HG03139 (cell line): ENCODE measurements around the gene NFYC.

ENCODE experiments used
- ATAC-seq: cut with Tn5 transposase; IDR thresholded peaks from one replicate; pipeline ENCODE4 v1.9.1; 2021; ENCODE audit not compliant: unreplicated experiment

The NFYC gene

DNA sequence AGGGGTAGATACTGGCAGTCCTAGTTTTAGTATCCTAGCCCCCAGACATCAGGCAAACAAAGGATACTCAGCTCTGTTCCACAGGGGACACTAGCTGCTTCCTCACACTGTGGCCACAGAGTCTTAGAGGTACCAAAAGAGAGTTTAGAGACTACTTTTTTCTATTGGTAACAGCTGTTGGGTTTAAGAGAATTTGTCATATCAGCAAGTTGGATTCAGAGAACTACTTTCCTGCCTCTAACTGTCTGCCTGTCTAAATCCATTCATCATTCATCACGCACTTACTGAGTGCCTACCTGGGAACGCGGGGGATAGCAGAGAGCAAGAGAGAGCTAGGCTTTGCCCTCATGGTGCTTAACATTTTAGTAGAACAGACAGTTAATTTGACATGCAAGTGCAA, 65.0 kb downstream of the NFYC start:
- ATAC-seq: no peak

DNA sequence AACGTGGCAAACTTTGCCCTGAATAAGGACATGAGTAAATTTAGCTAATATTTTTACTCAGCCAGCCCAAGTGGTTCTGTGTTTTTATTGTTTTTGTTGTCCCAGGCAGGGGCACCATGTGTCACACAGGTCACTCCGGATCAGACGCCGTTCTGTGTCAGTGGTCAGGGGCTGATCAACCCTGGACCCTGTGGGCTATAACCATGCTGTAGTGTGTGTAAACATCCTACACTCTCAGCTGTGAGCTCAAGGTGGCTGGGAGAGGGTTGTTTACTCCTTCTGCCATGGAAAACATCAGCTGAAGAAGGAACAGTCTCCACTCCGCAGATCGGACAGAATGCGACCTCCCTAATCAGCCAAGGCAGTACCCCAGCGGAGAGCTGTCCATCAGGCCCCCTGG, 65.6 kb downstream of the NFYC start:
- ATAC-seq: no peak

DNA sequence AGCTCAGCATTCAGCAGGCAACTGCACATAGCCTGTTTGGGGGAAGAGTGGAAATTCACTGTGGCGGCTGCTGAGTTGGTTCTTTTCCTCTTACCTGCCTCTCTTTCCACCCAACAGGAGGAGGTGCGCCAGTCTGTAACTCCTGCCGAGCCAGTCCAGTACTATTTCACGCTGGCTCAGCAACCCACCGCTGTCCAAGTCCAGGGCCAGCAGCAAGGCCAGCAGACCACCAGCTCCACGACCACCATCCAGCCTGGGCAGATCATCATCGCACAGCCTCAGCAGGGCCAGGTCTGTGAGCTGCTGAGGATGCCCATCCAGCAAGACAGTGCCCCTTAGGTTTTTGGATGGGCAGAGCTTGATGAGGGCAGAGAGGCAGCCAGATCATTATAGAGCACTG, 66.5 kb downstream of the NFYC start:
- ATAC-seq: no peak

DNA sequence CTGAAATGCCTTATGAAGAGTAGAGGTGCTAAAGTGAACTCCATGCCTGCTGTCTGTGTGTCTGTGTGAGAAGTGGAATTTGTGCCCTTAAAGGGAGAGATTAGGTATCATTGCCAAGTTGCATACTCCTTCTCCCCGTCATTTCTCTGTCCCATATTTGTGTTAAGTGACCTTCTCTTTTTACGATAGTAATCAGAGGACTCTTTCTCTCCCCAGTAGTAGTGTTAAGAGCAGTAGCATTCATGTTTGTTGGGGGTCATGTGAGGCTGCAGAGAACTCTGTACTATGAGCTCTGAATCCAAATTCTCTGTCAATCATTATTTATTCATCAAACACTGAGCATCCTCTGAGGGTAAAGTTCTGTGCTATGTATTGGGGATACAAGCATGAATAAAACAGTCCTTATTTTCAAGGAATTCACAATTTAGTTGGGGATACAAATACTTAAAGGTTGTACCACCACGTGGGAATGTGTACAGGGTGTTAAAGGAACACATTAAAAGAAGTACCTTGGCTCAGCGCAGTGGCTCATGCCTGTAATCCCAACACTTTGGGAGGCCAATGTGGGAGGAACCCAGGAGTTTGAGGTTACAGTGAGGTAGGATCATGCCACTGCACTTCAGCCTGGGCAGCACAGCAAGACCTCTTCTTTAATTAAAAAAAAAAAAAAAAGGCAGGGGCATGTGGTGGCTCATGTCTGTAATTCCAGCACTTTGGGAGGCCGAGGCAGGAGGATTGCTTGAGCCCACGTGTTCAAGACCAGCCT, 67.3 kb downstream of the NFYC start:
- ATAC-seq: no peak

DNA sequence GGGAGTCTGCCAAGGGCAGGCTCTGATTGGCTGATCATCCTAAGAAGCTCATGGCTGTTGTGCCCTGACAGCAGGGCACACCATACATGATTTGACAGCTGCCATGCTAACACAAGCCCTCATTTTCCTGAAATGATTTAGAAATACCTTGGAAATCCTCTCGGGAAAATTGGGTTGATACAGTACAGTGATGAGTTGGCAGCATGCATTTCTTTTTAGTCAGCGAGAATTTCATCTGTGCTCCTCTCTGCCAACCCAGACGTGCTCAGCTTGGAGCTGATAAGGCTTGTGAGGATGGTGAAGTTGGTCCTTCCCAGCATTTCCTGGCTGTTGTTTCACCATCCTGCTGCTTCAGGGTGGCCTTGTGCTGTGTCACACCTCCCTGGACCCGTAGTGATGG, 69.5 kb downstream of the NFYC start:
- no peak for ATAC-seq

- no peak for ATAC-seq
Measured at GRCh38 chr1:40762144-40762923, 70.8 kb downstream of the NFYC start.

- no peak for ATAC-seq
Measured at GRCh38 chr1:40763742-40764532, 72.4 kb downstream of the NFYC start.

DNA sequence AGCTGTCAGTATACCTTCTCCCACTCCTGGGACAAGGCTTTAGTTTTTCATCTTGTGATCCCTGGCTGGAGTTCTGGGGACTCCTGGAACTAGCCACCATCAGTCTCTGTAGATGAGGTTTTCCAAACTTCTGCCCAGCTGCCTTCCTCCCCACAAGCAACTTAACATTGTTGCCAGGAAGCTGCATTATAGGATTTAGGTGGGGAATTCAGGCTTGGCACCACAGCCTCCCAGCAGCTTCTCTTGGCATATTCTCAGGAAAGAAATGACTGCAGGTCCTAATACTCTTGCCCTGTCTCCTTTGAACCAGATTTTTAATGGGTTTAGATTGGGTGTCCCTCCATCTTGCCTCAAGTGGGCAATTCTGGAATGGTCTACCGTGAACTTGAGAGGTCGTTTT, 73.5 kb downstream of the NFYC start:
- ATAC-seq: no peak

DNA sequence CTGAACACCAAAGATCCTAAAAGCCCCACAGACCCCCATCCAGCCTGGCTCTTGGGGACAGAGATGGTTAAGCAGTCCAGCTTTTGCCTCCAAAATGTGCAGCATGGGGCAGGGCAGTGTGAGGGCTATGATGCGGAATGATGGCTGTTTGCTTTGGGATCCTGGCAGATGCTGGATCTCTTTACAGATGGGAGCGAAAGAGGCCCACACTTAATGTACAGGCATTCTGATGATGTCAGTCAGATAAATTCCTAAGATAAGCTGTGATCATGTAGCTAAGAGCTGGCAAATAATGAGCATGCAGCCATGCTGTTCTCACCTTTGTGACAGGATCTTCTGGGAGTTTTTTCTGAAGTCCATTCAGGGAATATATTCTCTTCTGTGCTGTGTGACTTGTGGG, 74.5 kb downstream of the NFYC start:
- no peak for ATAC-seq

- ATAC-seq: no peak
Measured at GRCh38 chr1:40766560-40766959, 75.1 kb downstream of the NFYC start.

DNA sequence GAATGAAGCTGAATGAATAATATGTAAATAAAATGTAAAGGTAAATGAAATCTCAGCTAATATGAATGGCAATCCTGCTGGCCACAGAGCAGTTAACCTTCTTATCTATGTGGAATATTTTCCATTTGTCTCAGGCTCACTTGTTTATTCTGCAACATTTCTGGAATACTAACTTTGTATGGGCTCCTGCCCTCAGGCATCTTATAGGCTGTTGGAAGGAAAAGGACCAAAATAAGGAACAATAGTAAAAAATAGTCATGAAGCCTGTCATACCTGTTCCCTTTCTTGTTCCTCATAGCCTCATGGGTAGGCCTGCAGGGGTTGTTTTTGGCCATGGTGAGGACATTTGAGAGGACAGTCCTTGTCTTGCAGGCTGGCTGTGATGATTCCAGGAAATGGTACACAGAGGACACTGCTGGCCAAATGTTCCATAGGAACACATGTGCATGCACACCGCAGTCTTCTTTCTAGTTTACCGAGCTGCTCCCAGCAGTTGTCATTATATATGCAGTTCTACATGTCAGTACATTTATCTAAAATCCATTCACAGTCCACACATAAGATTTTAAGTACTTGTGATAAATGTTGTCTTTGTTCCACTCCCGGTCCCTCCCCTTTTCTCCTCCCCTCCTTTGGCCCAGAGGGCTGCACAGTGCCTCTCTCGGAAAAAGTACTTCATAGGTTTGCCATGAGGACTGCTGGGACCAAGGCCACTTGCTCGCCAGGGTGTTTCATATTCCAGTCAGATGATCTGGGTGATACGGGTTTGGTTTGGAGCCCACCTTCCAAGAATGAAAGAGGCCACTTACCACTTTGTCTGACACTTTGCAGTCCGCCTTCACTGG, 76.9 kb downstream of the NFYC start:
- ATAC-seq: no peak

DNA sequence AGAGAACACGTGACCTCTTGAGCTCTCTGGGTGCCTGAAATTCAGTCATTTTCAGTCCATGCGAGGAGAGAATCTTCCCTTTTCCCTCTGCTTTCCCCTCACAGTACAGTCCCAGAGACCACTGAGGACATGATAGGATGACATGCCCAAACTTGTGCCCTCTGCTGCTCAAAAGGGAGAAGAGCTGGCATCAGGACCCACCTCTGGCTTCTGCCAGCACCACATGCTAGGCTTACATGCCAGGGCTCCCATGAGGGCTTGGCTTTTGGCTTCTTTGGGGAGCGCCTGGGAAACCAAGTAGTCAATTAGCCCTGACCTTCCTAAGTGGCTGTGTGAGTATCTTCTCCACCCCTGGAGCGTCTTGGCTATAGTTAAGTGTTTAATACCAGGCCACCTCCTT, 78.3 kb downstream of the NFYC start:
- ATAC-seq: no peak

GRCh38 chr1:40770296-40771070, 79.0 kb downstream of the NFYC start:
- ATAC-seq: no peak

DNA sequence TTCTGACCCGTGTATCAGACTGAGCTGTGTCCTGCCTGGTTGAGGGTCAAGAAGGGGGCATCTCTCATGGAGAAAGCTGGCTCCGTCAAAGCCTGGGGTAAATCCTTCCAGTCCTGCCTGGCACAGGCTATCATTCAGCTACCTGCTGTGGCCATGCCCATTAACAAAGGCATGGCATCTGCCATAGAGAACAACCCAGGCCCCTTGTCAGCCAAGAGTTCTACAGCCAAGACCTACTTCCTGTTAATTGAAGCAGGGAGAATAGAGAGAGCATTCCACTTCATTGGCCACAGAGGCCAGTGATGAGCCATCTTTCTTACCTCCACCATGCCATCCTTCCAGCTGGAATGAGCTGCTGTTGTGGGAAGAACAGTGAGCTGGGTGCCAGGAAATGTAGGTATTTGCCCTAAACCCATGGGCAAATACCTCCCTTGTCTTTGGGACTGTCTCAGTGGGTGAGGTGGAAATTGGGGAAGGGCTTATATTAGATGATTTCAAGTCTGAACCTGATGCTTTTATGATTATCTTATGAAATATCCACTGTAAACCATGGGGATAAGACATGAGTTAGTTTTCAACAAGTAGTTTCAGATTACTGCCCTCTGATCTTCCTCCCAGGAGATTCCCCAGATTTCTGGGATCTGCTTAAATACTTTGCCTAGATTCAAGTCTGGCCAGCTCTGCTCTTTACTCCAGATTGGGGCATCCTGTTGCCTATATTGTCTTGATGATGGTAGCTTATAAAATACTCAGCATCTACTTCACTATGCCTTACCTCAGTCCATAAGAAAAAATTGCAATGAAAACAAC, 80.8 kb downstream of the NFYC start:
- no peak for ATAC-seq

GRCh38 chr1:40773748-40774265, 82.3 kb downstream of the NFYC start:
- ATAC-seq: no peak

DNA sequence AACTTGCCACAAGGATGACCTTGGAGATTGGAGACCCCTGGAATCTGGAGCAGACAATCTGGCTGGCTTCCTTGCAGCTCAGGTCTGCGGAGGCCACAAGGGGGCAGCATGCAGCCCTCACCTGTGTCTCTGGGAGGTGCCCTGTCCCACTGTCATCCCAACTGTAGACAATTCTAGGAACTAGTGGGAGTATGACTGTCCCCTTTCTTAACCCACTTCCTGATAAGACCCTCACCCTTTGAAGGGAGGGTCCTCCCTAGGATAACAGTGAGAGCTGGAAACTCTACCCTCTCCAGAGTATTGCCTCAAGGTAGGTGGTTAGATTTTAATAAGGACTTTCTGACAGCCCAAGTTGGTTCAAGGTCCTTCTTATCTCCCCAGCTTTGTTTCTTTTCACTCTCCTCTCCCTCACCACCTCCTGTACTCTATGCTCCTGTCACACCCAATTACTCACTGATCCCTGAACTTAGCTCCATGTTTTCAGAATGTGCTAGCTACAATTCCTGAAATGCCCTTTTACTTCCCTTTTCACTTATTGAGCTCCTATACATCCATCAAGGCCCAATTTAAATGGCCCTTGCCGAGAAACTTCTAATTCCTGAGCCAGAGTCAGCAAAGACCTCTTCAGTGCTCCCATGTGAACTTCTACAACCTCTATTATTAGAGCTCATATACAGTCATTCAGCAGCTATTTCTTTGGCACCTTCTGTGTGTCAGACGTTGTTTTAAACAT, 82.9 kb downstream of the NFYC start:
- ATAC-seq: no peak

DNA sequence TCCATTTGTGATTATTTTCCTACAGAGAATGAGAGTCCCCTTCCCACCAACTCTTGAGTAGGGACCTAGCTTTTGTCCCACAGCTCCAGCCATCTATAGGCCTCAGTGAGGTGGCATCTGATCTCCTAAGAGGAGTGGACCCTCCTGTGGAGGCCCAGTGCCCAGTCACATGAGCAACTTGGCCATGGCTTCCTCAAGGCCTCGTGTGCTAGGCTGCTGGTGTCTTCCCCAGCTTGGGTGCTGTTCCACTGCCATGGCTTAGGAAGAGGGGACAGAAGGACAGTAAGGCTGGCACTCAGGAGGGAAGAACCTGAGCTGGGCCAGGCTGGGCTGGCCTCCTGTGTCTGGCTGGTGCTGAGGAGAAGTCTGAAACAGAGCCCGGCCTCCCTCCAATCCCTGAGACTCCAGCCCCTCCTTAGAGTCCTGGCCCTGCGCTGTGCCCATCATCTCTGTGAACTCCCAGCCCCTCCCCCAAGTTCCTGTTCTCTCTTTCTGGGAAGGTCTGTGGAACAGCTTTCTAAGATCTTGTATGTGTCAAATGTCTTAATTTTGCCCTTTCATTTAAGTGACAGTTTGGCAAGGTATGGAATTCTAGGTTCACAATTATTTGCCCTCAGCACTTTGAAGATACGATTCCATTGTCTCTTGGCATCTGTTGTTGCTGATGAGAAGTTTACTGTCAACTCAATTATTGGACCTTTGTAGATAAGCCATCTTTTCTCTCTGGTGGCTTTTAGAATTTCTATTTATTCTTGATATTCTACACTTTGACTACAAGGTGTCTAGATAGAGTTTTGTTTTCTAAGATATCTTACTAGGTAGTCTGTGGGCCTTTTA, 85.0 kb downstream of the NFYC start:
- no peak for ATAC-seq
